ENCODE results near the gene NUDT8. TPM values are rescaled to one million over a fixed set of nuclear protein-coding genes. Genes with fewer than 3 reads are reported as not detected.

The NUDT8 gene
- total and polyA plus RNA-seq, 2 donors (not counting 1 experiment from before 2014, with no cell fraction given), result 6.9 to 7.1 TPM

DNA sequence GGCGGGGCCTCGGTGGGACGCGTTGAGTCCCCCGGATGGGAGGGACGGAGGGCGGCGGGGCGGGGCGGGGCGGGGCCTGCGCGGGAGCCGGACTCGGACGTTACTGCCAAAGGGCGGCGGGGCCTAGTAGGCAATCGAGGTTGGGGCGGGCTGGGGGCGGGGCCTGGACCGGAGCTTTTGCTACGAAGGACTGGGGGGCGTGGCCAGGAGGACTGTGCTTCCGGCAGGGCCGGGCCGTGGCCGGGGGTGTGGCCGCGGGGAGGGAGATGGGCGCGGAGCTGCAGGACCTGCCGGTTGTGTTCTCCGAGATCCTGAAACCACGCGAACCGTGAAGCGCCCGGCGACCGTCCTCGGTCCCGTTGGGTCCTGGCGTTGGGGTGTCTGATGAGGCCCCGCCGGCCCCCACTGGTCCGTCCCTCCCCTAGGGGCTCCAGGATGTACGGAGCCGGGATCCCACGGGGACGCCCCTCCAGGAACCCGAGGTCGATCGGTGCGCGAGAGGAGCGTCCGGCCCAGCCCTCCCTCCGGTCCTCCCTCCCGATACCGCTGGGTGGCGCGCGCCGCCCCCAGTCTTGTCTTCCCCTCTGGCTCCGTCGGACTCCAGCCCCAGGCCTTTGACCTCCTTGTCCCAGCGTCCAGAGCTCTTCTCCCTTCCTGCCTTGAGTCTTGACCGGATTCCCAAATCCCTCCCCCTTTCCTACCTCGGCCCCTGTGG, 648 bp upstream of the NUDT8 start:
- no peaks in the 10 kb centered on the region for H3K27me3 Mint-ChIP-seq
- no peaks in the 10 kb centered on the region for H3K9me3 ChIP-seq (ENCODE audit: control extremely low read depth in 1 of 3, control insufficient read depth in 2 of 3, insufficient read depth in 1 of 3, low read length in 2 of 3)
- H3K4me3 ChIP-seq (ENCODE audit: control extremely low read depth in 1 of 5, extremely low read depth in 1 of 5, insufficient read depth in 1 of 5, low read depth in 2 of 5, low read length in 4 of 5), result peak overlapping the region in 4 of 5 experiments; percentile 68 to 76 (median 74)
- H3K4me3 Mint-ChIP-seq, result peak overlapping the region; percentile 90
- intact Hi-C loops (cut with micrococcal nuclease), result loop anchor here (1.0 kb wide), 1 partner anchor 24 kb away; the partner anchor contains the start of gene NDUFV1
- H4K20me1 ChIP-seq (ENCODE audit: control insufficient read depth, insufficient read depth, low read length, poor library complexity, severe bottlenecking), result peaks cover 9% of the 10 kb centered on the region
- H3K9me3 Mint-ChIP-seq (ENCODE audit: insufficient read depth), result no peaks in the 10 kb centered on the region
- peaks cover 17% of the 10 kb centered on the region for H3K4me1 Mint-ChIP-seq
- POLR2A ChIA-PET, result interaction anchor here (0.6 to 2.8 kb wide), 12 partner anchors 16 to 1164 kb away, joined by 3 to 31 read pairs (median 5); partner anchors contain the start of genes ACY3, GSTP1, PPP1CA and PTPRCAP
- H3K4me2 ChIP-seq (replicated peaks; ENCODE audit: low read depth, low read length, poor library complexity, severe bottlenecking), result peak overlapping the region; percentile 99
- H3K27ac Mint-ChIP-seq, result peak overlapping the region; percentile 90
- no peaks in the 10 kb centered on the region for H3K79me2 ChIP-seq (ENCODE audit: control insufficient read depth, insufficient read depth, low read length)
- CTCF ChIA-PET, result interaction anchor here (0.6 to 7.5 kb wide), 24 partner anchors 8 to 907 kb away, joined by 3 to 105 read pairs (median 6); partner anchors contain the start of genes ACY3, GSTP1 and POLD4
- peak overlapping the region; percentile 81 for H2AFZ ChIP-seq (ENCODE audit: insufficient read depth, low read depth, low read length, poor library complexity, severe bottlenecking)
- H3K9ac ChIP-seq (ENCODE audit: low read length), result peak overlapping the region; percentile 75
- H3K36me3 ChIP-seq (replicated peaks in 1 of 2; ENCODE audit: control extremely low read depth in 1 of 2, control insufficient read depth in 1 of 2, extremely low read depth in 1 of 2, insufficient read depth in 2 of 2, low read length in 1 of 2), result no peaks in the 10 kb centered on the region
- no peaks in the 10 kb centered on the region for H3K27me3 ChIP-seq (replicated peaks in 1 of 4; ENCODE audit: control extremely low read depth in 1 of 4, control insufficient read depth in 3 of 4, insufficient read depth in 4 of 4, low read length in 3 of 4)
- DNase-seq, result peak; percentile 97
- peak; percentile 79 for ATAC-seq (ENCODE audit: low read depth)
- TF ChIP-seq, protein P1, sequence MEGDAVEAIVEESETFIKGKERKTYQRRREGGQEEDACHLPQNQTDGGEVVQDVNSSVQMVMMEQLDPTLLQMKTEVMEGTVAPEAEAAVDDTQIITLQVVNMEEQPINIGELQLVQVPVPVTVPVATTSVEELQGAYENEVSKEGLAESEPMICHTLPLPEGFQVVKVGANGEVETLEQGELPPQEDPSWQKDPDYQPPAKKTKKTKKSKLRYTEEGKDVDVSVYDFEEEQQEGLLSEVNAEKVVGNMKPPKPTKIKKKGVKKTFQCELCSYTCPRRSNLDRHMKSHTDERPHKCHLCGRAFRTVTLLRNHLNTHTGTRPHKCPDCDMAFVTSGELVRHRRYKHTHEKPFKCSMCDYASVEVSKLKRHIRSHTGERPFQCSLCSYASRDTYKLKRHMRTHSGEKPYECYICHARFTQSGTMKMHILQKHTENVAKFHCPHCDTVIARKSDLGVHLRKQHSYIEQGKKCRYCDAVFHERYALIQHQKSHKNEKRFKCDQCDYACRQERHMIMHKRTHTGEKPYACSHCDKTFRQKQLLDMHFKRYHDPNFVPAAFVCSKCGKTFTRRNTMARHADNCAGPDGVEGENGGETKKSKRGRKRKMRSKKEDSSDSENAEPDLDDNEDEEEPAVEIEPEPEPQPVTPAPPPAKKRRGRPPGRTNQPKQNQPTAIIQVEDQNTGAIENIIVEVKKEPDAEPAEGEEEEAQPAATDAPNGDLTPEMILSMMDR (IDR thresholded peaks at IDR 0.05), result peak; percentile 84
- TF ChIP-seq EZH2 (IDR thresholded peaks at IDR 0.05; ENCODE audit: borderline replicate concordance, insufficient read depth, low read depth, low read length, poor library complexity, severe bottlenecking), result no peak
- 2% methylated on average over 56 of the region's 70 CpGs for WGBS (ENCODE audit: insufficient coverage)
- peaks cover 14 to 19% of the 10 kb centered on the region in 2 donors for H3K4me1 ChIP-seq (ENCODE audit: control insufficient read depth in 2 of 2, insufficient read depth in 2 of 2, low read length in 2 of 2)
- peak overlapping the region; percentile 85 for H3K27ac ChIP-seq (ENCODE audit: low read length in 2 of 2)

All from B cell (primary cell).